ENCODE measurements around the gene STPG1. TPM values are rescaled to one million over a fixed set of nuclear protein-coding genes. Genes with fewer than 3 reads are reported as not detected.

The STPG1 gene
- total RNA-seq, 1 donor: 7.2 TPM

DNA sequence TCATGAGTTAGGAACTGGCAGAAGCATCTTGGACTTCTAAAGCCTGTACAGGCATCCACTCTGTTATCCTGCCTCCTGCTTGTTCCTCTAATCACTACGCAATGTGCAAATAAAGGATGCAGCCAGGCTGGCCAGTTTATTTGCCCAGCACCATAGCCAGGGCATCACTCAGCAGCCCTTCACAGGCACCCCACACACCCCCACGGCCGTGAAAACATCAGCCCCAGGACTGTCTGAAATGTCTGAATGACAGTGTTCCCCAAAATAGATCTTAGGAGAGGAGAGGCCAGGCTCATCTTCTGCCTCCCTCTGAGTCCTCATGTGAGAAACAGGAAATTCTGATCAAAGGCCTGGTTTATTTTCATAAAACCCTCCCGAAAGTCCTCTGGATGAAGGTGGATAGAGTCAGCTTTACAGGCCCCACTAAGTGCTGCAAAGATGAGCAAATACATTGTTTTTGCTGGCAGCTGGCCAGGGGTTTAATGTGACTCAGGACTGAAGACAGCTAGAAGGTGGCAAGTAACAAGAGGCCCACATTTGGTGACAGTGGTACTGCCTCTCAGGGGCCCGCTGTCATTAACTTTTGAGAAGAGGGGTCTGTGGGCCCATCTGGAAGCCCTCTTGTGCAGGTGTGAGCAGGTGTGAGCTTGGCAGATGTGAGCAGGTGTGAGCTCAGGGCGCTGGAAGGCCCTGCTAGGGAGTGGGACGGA is 61.5 kb downstream of the STPG1 start:
- no peak for TF ChIP-seq CTCF (IDR thresholded peaks at IDR 0.05; ENCODE audit: extremely low read depth, low read depth, low read length)

DNA sequence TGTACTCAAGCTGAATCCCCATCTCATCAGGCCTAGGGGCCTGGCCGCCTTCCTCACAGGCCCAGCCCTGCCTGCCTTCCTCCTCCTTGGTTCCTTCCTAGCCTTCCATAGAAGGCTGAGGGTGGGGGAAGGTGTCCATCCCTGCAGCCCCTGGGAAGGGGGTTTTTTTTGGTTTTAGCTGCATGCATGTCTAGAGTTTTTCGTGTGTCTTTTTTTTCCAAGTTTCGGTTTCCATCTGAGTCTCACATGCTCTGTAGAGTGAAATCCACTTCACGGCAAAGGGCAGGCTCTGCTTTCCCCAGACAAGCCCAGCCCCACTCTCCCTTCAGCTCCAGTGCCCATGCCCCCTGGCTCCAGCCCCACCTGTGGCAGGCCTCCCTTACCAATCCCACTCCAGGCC is 62.3 kb downstream of the STPG1 start:
- H3K4me2 ChIP-seq (ENCODE audit: insufficient read depth, low read length): no peak overlapping the region
- no peaks in the 10 kb centered on the region for H3K9me3 ChIP-seq (ENCODE audit: low read depth, low read length)
- no peak for DNase-seq (ENCODE audit: insufficient read length, low spot score, missing footprints)
- peaks cover 21% of the 10 kb centered on the region for H3K4me1 ChIP-seq (ENCODE audit: insufficient read depth, low read length)
- H4K20me1 ChIP-seq (ENCODE audit: insufficient read depth, low read length): no peaks in the 10 kb centered on the region
- TF ChIP-seq CTCF (IDR thresholded peaks at IDR 0.05; ENCODE audit: extremely low read depth, low read depth, low read length): no peak
- no peak overlapping the region for H3K27ac ChIP-seq (ENCODE audit: low read depth, low read length)
- H3K36me3 ChIP-seq (ENCODE audit: insufficient read depth, low read length): no peaks in the 10 kb centered on the region
- H2AFZ ChIP-seq (ENCODE audit: low read length): no peak overlapping the region
- no peak overlapping the region for H3K4me3 ChIP-seq (ENCODE audit: insufficient read depth, low read length)
- H3K79me2 ChIP-seq (ENCODE audit: insufficient read depth, low read length): no peaks in the 10 kb centered on the region
- no peaks in the 10 kb centered on the region for H3K27me3 ChIP-seq (ENCODE audit: insufficient read depth, low read length)

More for the DNA sequence above, 61.5 kb downstream of the STPG1 start:
- Histone ChIP-seq H3K4me2 (ENCODE audit: insufficient read depth, low read length) (no peak overlapping the region), H2AFZ (ENCODE audit: low read length) (no peak overlapping the region), H4K20me1 (ENCODE audit: insufficient read depth, low read length) (no peaks in the 10 kb centered on the region), H3K4me3 (ENCODE audit: insufficient read depth, low read length) (no peak overlapping the region), H3K9me3 (ENCODE audit: low read depth, low read length) (no peaks in the 10 kb centered on the region), H3K79me2 (ENCODE audit: insufficient read depth, low read length) (no peaks in the 10 kb centered on the region), H3K27me3 (ENCODE audit: insufficient read depth, low read length) (no peaks in the 10 kb centered on the region), H3K27ac (ENCODE audit: low read depth, low read length) (no peak overlapping the region), H3K4me1 (ENCODE audit: insufficient read depth, low read length) (peaks cover 21% of the 10 kb centered on the region), H3K36me3 (ENCODE audit: insufficient read depth, low read length) (no peaks in the 10 kb centered on the region)
- no peak for DNase-seq (ENCODE audit: insufficient read length, low spot score, missing footprints)

DNA sequence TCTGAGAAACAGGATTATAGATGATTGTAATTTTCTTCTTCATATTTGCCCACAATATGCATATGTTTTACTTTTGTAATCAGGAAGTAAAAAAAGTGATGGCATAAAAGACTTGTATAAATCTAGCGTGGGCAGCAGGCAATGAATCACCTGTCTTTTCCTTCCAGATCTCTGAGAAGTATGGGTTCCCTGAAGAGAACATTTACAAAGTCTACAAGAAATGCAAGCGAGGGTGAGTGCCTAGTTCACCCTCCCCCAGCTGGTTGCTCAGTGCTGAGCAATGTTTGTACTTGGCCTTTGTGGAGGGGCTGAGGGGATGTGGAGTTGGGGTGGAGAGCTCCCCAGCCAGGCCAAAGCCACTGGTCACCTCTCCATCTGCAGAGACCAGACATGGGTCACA is 63.7 kb downstream of the STPG1 start:
- Histone ChIP-seq H3K4me1 (ENCODE audit: insufficient read depth, low read length) (peaks cover 21% of the 10 kb centered on the region), H3K79me2 (ENCODE audit: insufficient read depth, low read length) (no peaks in the 10 kb centered on the region), H3K4me3 (ENCODE audit: insufficient read depth, low read length) (no peak overlapping the region), H3K36me3 (ENCODE audit: insufficient read depth, low read length) (no peaks in the 10 kb centered on the region), H4K20me1 (ENCODE audit: insufficient read depth, low read length) (no peaks in the 10 kb centered on the region), H3K4me2 (ENCODE audit: insufficient read depth, low read length) (peak overlapping the region; percentile 33), H3K27ac (ENCODE audit: low read depth, low read length) (no peak overlapping the region), H3K27me3 (ENCODE audit: insufficient read depth, low read length) (no peaks in the 10 kb centered on the region), H3K9me3 (ENCODE audit: low read depth, low read length) (no peaks in the 10 kb centered on the region), H2AFZ (ENCODE audit: low read length) (no peak overlapping the region)
- peak; percentile 91 for DNase-seq (ENCODE audit: insufficient read length, low spot score, missing footprints)
- no peak for TF ChIP-seq CTCF (IDR thresholded peaks at IDR 0.05; ENCODE audit: extremely low read depth, low read depth, low read length)

GRCh38 chr1:24348196-24348595 is 65.4 kb downstream of the STPG1 start:
- no peak overlapping the region for H3K4me2 ChIP-seq (ENCODE audit: insufficient read depth, low read length)
- TF ChIP-seq CTCF (IDR thresholded peaks at IDR 0.05; ENCODE audit: extremely low read depth, low read depth, low read length): no peak
- no peak for DNase-seq (ENCODE audit: insufficient read length, low spot score, missing footprints)
- H2AFZ ChIP-seq (ENCODE audit: low read length): no peak overlapping the region
- no peaks in the 10 kb centered on the region for H3K9me3 ChIP-seq (ENCODE audit: low read depth, low read length)
- H4K20me1 ChIP-seq (ENCODE audit: insufficient read depth, low read length): no peaks in the 10 kb centered on the region
- peaks cover 21% of the 10 kb centered on the region for H3K4me1 ChIP-seq (ENCODE audit: insufficient read depth, low read length)
- no peak overlapping the region for H3K4me3 ChIP-seq (ENCODE audit: insufficient read depth, low read length)
- H3K27ac ChIP-seq (ENCODE audit: low read depth, low read length): no peak overlapping the region
- H3K79me2 ChIP-seq (ENCODE audit: insufficient read depth, low read length): no peaks in the 10 kb centered on the region
- no peaks in the 10 kb centered on the region for H3K27me3 ChIP-seq (ENCODE audit: insufficient read depth, low read length)
- H3K36me3 ChIP-seq (ENCODE audit: insufficient read depth, low read length): no peaks in the 10 kb centered on the region

All from osteoblast (primary cell).